Measurements from ENCODE around the gene KLF1.

DNA sequence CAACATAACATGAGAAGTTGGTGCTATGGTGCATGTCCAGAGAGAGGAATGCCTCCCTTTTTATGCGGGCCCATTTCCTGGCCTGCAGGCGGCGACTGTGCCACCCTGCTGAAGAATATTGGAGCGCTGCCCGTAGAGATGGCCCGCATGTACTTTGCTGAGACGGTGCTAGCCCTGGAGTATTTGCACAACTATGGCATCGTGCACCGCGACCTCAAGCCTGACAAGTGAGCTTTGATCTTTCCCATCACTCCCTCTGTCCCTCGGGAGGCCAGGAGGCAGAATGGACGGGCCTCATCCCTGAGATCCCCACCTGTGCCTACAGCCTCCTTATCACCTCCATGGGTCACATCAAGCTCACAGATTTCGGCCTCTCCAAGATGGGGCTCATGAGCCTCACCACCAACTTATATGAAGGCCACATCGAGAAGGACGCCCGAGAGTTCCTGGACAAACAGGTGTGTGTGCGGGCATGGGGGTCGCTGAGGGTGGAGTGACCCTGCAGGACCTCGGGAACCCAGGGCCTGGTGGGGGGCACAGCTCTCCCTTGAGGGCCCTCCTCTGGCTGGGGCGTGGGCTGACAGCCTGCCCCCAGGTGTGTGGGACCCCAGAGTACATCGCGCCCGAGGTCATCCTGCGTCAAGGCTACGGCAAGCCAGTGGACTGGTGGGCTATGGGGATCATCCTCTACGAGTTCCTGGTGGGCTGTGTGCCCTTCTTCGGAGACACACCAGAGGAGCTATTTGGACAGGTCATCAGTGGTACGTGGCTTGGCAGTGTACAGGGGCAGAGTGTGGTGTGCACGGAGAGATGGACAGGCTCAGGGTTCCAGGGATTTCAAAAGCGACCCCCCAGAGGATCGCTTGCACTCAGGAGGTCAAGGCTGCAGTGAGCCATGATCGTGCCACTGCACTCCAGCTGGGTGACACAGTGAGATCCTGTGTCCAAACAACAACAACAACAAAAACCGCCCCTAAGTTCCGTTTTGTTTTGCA is 22.0 kb downstream of the KLF1 start:
- TF ChIP-seq, protein P1, sequence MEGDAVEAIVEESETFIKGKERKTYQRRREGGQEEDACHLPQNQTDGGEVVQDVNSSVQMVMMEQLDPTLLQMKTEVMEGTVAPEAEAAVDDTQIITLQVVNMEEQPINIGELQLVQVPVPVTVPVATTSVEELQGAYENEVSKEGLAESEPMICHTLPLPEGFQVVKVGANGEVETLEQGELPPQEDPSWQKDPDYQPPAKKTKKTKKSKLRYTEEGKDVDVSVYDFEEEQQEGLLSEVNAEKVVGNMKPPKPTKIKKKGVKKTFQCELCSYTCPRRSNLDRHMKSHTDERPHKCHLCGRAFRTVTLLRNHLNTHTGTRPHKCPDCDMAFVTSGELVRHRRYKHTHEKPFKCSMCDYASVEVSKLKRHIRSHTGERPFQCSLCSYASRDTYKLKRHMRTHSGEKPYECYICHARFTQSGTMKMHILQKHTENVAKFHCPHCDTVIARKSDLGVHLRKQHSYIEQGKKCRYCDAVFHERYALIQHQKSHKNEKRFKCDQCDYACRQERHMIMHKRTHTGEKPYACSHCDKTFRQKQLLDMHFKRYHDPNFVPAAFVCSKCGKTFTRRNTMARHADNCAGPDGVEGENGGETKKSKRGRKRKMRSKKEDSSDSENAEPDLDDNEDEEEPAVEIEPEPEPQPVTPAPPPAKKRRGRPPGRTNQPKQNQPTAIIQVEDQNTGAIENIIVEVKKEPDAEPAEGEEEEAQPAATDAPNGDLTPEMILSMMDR (IDR thresholded peaks at IDR 0.05), result no peak
- no peak for TF ChIP-seq POLR2A (IDR thresholded peaks at IDR 0.05)
